Osteocyte (in vitro differentiated cells): Measurements from ENCODE around the gene ACAP2. TPM values are rescaled to one million over a fixed set of nuclear protein-coding genes. Genes with fewer than 3 reads are reported as not detected.
"Not testable (repeated sequence)": the region's sequence is repeated elsewhere in the genome, so short reads cannot be mapped to it uniquely, and the experiment has no call there.

Experiments
- DNase-seq: peaks from one replicate; pipeline ENCODE4 v3.0.0; 2021; ENCODE audit warnings: mixed read lengths; ENCODE audit not compliant: unreplicated experiment; ENCODE audit errors: extremely low spot score
- H3K27ac Mint-ChIP-seq: one replicate; pipeline ENCODE4 v1.8.0; 2021; ENCODE audit warnings: mild to moderate bottlenecking, mixed read lengths; ENCODE audit not compliant: unreplicated experiment
- H3K27me3 Mint-ChIP-seq: one replicate; pipeline ENCODE4 v1.8.0; 2021; ENCODE audit warnings: mixed read lengths; ENCODE audit not compliant: unreplicated experiment
- H3K36me3 Mint-ChIP-seq: one replicate; pipeline ENCODE4 v1.8.0; 2021; ENCODE audit warnings: mixed read lengths; ENCODE audit not compliant: unreplicated experiment
- H3K4me1 Mint-ChIP-seq: one replicate; pipeline ENCODE4 v1.8.0; 2021; ENCODE audit warnings: mixed read lengths; ENCODE audit not compliant: unreplicated experiment
- H3K4me3 Mint-ChIP-seq: one replicate; pipeline ENCODE4 v1.8.0; 2021; ENCODE audit warnings: mild to moderate bottlenecking, moderate library complexity, mixed read lengths; ENCODE audit not compliant: unreplicated experiment
- H3K9me3 Mint-ChIP-seq: one replicate; pipeline ENCODE4 v1.8.0; 2021; ENCODE audit warnings: mixed read lengths; ENCODE audit not compliant: unreplicated experiment
- CTCF ChIP-seq: fragments of 200-600 bp; sonication (generic); IDR thresholded peaks from 2 replicates; pipeline ENCODE4 v1.5.0; 2021; ENCODE audit warnings: antibody characterized with exemption, mild to moderate bottlenecking, moderate library complexity
- total RNA-seq: library from RNA; stranded (reverse); gene quantifications from 2 replicates; pipeline ENCODE4 v1.2.1, GENCODE V29; 2021

The ACAP2 gene
- total RNA-seq, 1 donor from 2014 or later, result 55.1 TPM

DNA sequence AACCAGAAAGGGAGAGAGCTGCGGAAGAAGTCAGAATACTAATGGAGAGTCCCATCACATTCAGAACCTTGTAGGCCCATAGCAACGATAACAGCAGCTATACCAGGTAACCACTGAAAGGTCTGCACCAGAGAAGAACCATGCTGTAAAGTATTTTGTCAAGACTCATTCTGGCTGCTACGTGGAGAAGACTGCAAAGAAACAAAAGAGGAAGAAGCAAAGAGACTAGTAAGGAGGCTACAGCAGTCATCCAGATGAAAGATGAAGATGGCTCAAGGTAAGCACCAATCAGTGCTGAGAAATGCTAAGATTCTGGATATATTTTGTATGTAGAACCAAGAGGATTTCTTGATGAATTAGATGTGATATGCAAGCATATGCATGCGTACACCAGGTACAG lies 39.6 kb downstream of the ACAP2 start:
- DNase-seq, result no peak
- peaks cover 2% of the 10 kb centered on the region for H3K4me1 Mint-ChIP-seq
- H3K27me3 Mint-ChIP-seq, result no peaks in the 10 kb centered on the region
- no peak for TF ChIP-seq CTCF
- H3K27ac Mint-ChIP-seq, result no peak overlapping the region
- H3K9me3 Mint-ChIP-seq, result no peaks in the 10 kb centered on the region
- peaks cover 4% of the 10 kb centered on the region for H3K36me3 Mint-ChIP-seq
- no peak overlapping the region for H3K4me3 Mint-ChIP-seq

DNA sequence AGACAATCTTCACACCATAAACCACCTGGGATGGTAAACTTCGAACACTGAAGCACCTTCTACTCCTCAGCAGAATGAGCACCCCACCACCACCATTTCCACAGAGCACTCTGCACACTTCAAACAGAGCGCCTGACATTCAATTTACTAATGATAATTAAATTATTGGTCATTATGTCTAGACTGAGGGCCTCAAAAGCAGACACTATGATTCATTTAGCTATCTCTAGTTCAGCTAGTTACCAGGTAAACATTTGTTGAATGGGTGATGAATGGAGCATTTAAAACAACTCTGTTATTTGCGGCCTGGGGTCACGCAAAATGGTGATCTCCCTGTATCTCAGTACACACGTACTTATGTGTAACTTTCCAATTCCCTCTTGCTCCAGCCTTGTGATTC lies 40.9 kb downstream of the ACAP2 start:
- peaks cover 7% of the 10 kb centered on the region for H3K4me1 Mint-ChIP-seq
- no peaks in the 10 kb centered on the region for H3K9me3 Mint-ChIP-seq
- no peak overlapping the region for H3K4me3 Mint-ChIP-seq
- H3K36me3 Mint-ChIP-seq, result peaks cover 4% of the 10 kb centered on the region
- no peak for TF ChIP-seq CTCF
- DNase-seq, result no peak
- H3K27ac Mint-ChIP-seq, result no peak overlapping the region
- no peaks in the 10 kb centered on the region for H3K27me3 Mint-ChIP-seq

DNA sequence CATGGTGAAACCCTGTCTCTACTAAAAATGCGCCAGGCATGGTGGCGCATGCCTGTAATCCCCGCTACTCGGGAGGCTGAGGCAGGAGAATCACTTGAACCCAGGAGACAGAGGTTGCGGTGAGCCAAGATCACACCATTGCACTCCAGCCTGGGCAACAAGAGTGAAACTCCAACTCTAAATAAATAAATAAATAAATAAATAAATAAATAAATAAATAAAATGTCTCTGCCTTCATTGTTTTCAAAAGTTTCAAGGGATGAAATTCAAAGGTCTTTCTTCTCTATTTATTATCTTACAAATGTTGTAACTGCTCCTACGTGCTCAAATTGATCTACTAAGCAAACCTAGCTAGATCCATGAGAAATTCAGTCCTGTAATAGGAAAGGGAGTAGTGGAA lies 44.4 kb downstream of the ACAP2 start:
- H3K9me3 Mint-ChIP-seq, H3K27me3 Mint-ChIP-seq, H3K36me3 Mint-ChIP-seq, DNase-seq, H3K4me3 Mint-ChIP-seq, H3K27ac Mint-ChIP-seq: not testable (repeated sequence)
- peaks cover 14% of the 10 kb centered on the region for H3K4me1 Mint-ChIP-seq

DNA sequence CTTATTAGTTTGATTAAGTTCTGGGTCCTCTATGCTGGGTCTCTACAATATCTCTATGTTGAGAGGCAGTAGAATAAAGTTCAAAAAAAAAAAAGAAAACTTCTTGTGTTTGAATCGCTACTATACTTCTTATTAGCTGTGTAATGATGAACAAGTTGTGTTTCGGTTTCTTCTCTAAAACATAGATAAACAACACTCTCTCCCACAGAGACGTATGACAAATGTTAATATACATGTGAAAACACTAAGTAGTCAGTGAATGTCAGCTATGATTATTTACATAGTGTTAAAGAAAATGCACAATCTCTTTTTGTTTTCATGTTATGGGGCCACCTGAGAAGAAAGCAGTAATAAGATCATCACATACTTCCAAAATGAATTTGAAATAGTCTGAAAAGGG lies 45.3 kb downstream of the ACAP2 start:
- H3K4me1 Mint-ChIP-seq, result peaks cover 14% of the 10 kb centered on the region
- H3K27me3 Mint-ChIP-seq, result no peaks in the 10 kb centered on the region
- no peak for DNase-seq
- no peaks in the 10 kb centered on the region for H3K9me3 Mint-ChIP-seq
- H3K27ac Mint-ChIP-seq, result no peak overlapping the region
- no peaks in the 10 kb centered on the region for H3K36me3 Mint-ChIP-seq
- H3K4me3 Mint-ChIP-seq, result no peak overlapping the region
- TF ChIP-seq CTCF, result no peak

DNA sequence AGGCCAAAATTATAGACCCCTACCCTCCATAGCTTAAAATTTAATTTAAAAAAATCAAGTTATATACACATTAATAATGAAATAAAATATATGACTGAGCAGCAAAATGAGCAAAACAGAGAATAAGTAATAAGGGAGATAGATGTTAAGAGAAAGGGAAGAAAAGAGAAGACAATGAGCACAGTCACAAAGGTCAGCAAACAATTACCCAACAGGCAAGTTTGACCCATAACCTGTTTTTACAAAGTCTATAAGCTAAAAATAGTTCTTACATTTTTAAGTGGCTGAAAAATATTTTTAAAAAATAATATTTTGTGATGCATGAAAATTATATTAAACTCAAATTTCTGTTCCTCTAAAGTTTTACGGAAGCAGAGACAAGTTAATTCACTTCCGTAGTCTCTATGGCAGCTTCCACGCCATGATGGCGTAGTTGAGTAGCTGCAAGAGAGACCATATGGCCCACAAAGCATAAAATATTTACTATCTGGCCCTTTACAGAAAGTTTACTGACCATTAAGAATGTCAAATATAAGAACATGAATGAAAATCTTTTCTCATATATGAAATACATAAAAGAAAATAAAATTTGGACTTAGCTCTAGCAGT lies 47.5 kb downstream of the ACAP2 start:
- TF ChIP-seq CTCF, result no peak
- Mint-ChIP-seq H3K4me1 (peaks cover 14% of the 10 kb centered on the region), H3K4me3 (no peak overlapping the region), H3K27ac (no peak overlapping the region), H3K27me3 (no peaks in the 10 kb centered on the region), H3K9me3 (no peaks in the 10 kb centered on the region), H3K36me3 (no peaks in the 10 kb centered on the region)
- DNase-seq, result no peak

- no peaks in the 10 kb centered on the region for H3K36me3 Mint-ChIP-seq
- no peak for TF ChIP-seq CTCF
- H3K4me1 Mint-ChIP-seq, result peaks cover 14% of the 10 kb centered on the region
- no peaks in the 10 kb centered on the region for H3K27me3 Mint-ChIP-seq
- H3K4me3 Mint-ChIP-seq, result no peak overlapping the region
- DNase-seq, result no peak
- H3K27ac Mint-ChIP-seq, result no peak overlapping the region
- H3K9me3 Mint-ChIP-seq, result no peaks in the 10 kb centered on the region
Measured at GRCh38 chr3:195394700-195395099, 48.1 kb downstream of the ACAP2 start.
